WERI-Rb-1 (cell line): ENCODE results near the gene ALG12.

Source experiments
- DNase-seq: peaks from one replicate; pipeline ENCODE4 v3.0.0-alpha.2; 2020
- H3K27ac ChIP-seq: fragments of 250-450 bp; sonication (Bioruptor Pico); 2 replicates; pipeline ENCODE4 v1.5.1; 2020; ENCODE audit warnings: mild to moderate bottlenecking, moderate library complexity
- H3K27me3 ChIP-seq: fragments of 250-450 bp; sonication (Bioruptor Pico); 2 replicates; pipeline ENCODE4 v1.5.1; 2021; ENCODE audit warnings: mild to moderate bottlenecking, low read depth, moderate library complexity; ENCODE audit not compliant: insufficient read depth, severe bottlenecking
- H3K36me3 ChIP-seq: fragments of 250-450 bp; sonication (Bioruptor Pico); 2 replicates; pipeline ENCODE4 v1.5.1; 2020; ENCODE audit warnings: mild to moderate bottlenecking, moderate library complexity
- H3K4me3 ChIP-seq: 2 replicates; pipeline ENCODE4 v1.5.1; 2011; ENCODE audit warnings: low read depth, mild to moderate bottlenecking, control low read depth, low read length
- H3K9me3 ChIP-seq: fragments of 250-450 bp; sonication (Bioruptor Pico); 2 replicates; pipeline ENCODE4 v1.5.1; 2021; ENCODE audit warnings: mild to moderate bottlenecking, moderate library complexity; ENCODE audit not compliant: severe bottlenecking
- CTCF ChIP-seq: IDR thresholded peaks from 2 replicates; pipeline ENCODE4 v1.5.1; 2011; ENCODE audit warnings: low read depth, mild to moderate bottlenecking, control low read depth, inconsistent platforms, low read length

The ALG12 gene

GRCh38 chr22:49958366-49958921, 40.2 kb upstream of the ALG12 start:
- no peak for TF ChIP-seq CTCF
- Histone ChIP-seq H3K27me3 (no peaks in the 10 kb centered on the region), H3K4me3 (no peak overlapping the region), H3K27ac (peak overlapping the region; percentile 31; the same call in 1 of the 2 replicates), H3K36me3 (peaks cover 18% of the 10 kb centered on the region), H3K9me3 (no peaks in the 10 kb centered on the region)
- no peak for DNase-seq

- no peak for TF ChIP-seq CTCF
- H3K36me3 ChIP-seq, result peaks cover 13% of the 10 kb centered on the region
- H3K27ac ChIP-seq, result no peak overlapping the region
- no peak for DNase-seq
- H3K4me3 ChIP-seq, result no peak overlapping the region
- H3K9me3 ChIP-seq, result no peaks in the 10 kb centered on the region
- H3K27me3 ChIP-seq, result no peaks in the 10 kb centered on the region
These were observed 39.7 kb upstream of the ALG12 start for GRCh38 chr22:49957826-49958365.

GRCh38 chr22:49956914-49957825, 38.9 kb upstream of the ALG12 start:
- H3K27me3 ChIP-seq, result no peaks in the 10 kb centered on the region
- no peak for DNase-seq
- no peak overlapping the region for H3K27ac ChIP-seq
- no peak for TF ChIP-seq CTCF
- H3K4me3 ChIP-seq, result no peak overlapping the region
- H3K36me3 ChIP-seq, result peaks cover 7% of the 10 kb centered on the region
- no peaks in the 10 kb centered on the region for H3K9me3 ChIP-seq

GRCh38 chr22:49956418-49956770, 38.2 kb upstream of the ALG12 start:
- Histone ChIP-seq H3K36me3 (peaks cover under 1% of the 10 kb centered on the region), H3K27me3 (no peaks in the 10 kb centered on the region), H3K9me3 (no peaks in the 10 kb centered on the region), H3K4me3 (no peak overlapping the region), H3K27ac (no peak overlapping the region)
- TF ChIP-seq CTCF, result no peak
- DNase-seq, result no peak

- TF ChIP-seq CTCF, result no peak
- Histone ChIP-seq H3K9me3 (no peaks in the 10 kb centered on the region), H3K27ac (no peak overlapping the region), H3K36me3 (no peaks in the 10 kb centered on the region), H3K27me3 (no peaks in the 10 kb centered on the region), H3K4me3 (no peak overlapping the region)
- DNase-seq, result no peak
These were observed 37.6 kb upstream of the ALG12 start for GRCh38 chr22:49955581-49956417.
